Jurkat, Clone E6-1 (cell line): ENCODE data around the gene HBA2.
"Not testable (repeated sequence)": the region's sequence is repeated elsewhere in the genome, so short reads cannot be mapped to it uniquely, and the experiment has no call there.

Source experiments
- DNase-seq: peaks from one replicate; pipeline ENCODE4 v3.0.0-alpha.2; 2011; ENCODE audit warnings: low read depth, low spot score
- H3K4me3 ChIP-seq: 2 replicates; pipeline ENCODE4 v1.5.1; 2011; ENCODE audit warnings: mild to moderate bottlenecking, low read length, control low read depth, moderate library complexity

Gene HBA2

GRCh38 chr16:185213-185612 lies 12.5 kb downstream of the HBA2 start:
- no peak overlapping the region for H3K4me3 ChIP-seq
- DNase-seq, result no peak

- no peak overlapping the region for H3K4me3 ChIP-seq
- DNase-seq, result no peak
Measured at GRCh38 chr16:185691-186090, 13.0 kb downstream of the HBA2 start.

GRCh38 chr16:187330-187729 lies 14.7 kb downstream of the HBA2 start:
- H3K4me3 ChIP-seq, result no peak overlapping the region
- no peak for DNase-seq

- no peak overlapping the region for H3K4me3 ChIP-seq
- DNase-seq, result peak; percentile 51
Measured at GRCh38 chr16:188674-189073, 16.0 kb downstream of the HBA2 start.

GRCh38 chr16:189604-190186 lies 17.0 kb downstream of the HBA2 start:
- no peak overlapping the region for H3K4me3 ChIP-seq
- no peak for DNase-seq

GRCh38 chr16:191831-192230 lies 19.2 kb downstream of the HBA2 start:
- no peak for DNase-seq
- H3K4me3 ChIP-seq, result no peak overlapping the region

- no peak for DNase-seq
- no peak overlapping the region for H3K4me3 ChIP-seq
Measured at GRCh38 chr16:192686-193085, 20.0 kb downstream of the HBA2 start.

GRCh38 chr16:193441-193840 lies 20.8 kb downstream of the HBA2 start:
- H3K4me3 ChIP-seq, result no peak overlapping the region
- no peak for DNase-seq

- DNase-seq, result no peak
- H3K4me3 ChIP-seq, result no peak overlapping the region
Measured at GRCh38 chr16:194516-194915, 21.8 kb downstream of the HBA2 start.

GRCh38 chr16:200388-200787 lies 27.7 kb downstream of the HBA2 start:
- H3K4me3 ChIP-seq, result no peak overlapping the region
- DNase-seq, result no peak

GRCh38 chr16:203246-203645 lies 30.6 kb downstream of the HBA2 start:
- DNase-seq, result no peak
- no peak overlapping the region for H3K4me3 ChIP-seq

- H3K4me3 ChIP-seq, DNase-seq: not testable (repeated sequence)
Measured at GRCh38 chr16:204046-204445, 31.4 kb downstream of the HBA2 start.

- H3K4me3 ChIP-seq, DNase-seq: not testable (repeated sequence)
Measured at GRCh38 chr16:209359-209758, 36.7 kb downstream of the HBA2 start.

GRCh38 chr16:211631-212180 lies 39.0 kb downstream of the HBA2 start:
- H3K4me3 ChIP-seq, DNase-seq: not testable (repeated sequence)

- no peak for DNase-seq
- H3K4me3 ChIP-seq, result no peak overlapping the region
Measured at GRCh38 chr16:212999-213398, 40.3 kb downstream of the HBA2 start.

- H3K4me3 ChIP-seq, result no peak overlapping the region
- no peak for DNase-seq
Measured at GRCh38 chr16:220021-220420, 47.3 kb downstream of the HBA2 start.
